Femur (tissue), 1 donor: ENCODE results near the gene OR9Q1.
A peak's percentile ranks its signal among the peaks of the same experiment; 100 is the strongest.
"Not testable (repeated sequence)": the region's sequence is repeated elsewhere in the genome, so short reads cannot be mapped to it uniquely, and the experiment has no call there.

Experiments used
- DNase-seq: peaks from one replicate; pipeline ENCODE4 v3.0.0-alpha.2; 2017

Gene OR9Q1, protein sequence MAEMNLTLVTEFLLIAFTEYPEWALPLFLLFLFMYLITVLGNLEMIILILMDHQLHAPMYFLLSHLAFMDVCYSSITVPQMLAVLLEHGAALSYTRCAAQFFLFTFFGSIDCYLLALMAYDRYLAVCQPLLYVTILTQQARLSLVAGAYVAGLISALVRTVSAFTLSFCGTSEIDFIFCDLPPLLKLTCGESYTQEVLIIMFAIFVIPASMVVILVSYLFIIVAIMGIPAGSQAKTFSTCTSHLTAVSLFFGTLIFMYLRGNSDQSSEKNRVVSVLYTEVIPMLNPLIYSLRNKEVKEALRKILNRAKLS

DNA sequence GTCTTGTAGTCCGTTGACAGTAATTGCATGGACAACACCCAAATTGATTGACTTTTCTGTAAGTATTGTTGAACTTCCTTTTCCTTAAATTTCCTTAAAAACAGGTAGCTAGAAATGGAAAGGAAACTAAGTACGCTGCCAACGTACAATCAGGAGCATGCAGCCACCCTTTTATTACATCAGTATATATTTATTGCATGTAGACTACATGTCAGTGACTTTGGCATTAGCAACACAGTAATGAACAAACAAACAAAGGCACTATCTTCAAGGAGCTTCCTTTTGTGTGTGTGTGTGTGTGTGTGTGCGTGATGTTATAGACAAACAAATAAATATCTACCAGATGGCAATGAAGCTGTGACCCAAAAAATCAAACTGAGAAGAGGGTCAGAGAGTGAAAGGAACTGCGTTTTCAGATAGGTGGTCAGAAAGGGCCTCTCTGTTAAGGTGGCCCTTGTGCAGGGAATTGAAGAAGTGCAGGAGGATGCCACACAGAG, at the start of gene OR9Q1:
Gene OR9Q1, plus strand, starts transcription at position 447 of the 497 bp plus-strand sequence. CDS start 155,564 bp downstream, outside the sequence.
- DNase-seq = no peak

DNA sequence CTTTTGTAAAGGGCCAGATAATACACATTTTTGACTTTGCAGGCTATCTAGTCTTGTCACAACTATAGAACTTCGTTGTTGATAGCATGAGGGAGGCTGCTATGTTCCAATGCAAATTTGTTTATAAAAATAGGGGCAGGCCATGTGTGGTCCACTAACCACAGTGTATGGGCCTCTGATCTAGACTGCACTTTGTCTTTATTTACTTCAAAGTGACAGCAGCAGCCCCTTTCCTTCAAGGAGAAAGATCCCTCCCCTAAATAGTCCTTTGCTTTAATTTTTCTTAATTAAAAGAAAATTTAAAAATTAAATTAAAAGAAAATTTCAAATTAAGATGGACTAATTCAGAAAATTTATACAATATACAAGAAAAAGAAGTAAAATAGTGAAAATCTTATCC, 49.5 kb upstream of the OR9Q1 start:
- DNase-seq = no peak

DNA sequence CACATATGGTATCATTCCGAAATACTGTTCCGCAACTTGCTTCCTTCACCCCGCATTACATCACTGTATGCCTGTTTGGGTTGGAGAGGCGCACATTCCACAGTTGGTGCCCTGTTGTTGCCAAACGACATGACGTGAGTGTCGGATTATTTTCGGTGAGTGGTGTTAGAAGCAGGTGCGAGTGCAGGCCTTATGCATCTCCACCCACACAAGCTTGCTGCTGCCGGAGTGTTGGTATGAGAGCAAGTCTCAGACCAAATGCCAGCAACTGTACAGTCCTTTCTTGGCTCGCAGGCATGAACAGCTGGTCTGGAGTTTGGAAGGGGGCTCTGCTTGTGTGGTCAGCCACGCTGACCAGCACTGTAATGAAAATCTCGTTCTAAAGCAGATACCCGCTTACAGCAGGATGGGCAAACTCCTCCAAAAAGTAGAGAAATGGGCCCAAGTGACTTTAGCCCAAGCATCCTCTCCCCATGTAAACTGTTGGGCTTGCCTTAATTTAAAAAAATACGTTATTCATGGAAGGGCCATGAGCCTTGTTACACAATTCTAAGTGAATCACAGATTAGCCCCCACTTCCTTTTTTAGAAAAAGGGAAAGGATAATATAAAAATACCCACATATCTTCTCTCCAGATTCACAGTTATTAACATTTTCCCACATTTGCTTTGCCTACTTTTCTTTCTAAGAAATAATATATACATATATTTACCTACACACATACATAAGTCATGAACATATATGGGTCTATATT, 48.7 kb upstream of the OR9Q1 start:
- peak; percentile 74 for DNase-seq

GRCh38 chr11:57977709-57978108, 46.0 kb upstream of the OR9Q1 start:
- no peak for DNase-seq

GRCh38 chr11:57978686-57979531, 44.8 kb upstream of the OR9Q1 start:
- DNase-seq = no peak

DNA sequence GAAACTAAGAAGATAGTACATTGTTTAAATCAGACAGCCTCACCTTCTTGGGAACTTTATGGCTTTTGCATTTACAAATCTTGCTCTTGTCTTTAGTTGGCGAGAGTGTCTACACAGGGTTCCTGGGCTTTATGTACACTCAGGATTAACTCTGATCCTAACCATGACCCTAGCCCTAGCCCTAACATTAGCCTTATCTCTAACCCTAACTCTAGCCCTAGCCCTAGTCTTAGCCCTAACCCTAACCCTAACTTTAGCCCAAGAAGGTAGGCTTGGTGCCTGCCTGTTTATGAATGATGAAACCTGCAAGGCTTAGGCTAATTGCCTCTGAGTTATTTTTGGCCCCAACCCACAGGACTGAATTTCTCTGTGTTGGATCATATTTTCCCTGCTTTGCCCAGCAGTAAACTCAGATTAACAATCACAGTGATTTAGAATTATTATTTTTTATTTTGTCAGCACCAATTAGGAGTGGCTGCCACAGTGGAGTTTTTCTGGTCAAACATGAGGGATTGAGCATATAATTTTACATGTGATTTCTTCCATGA, 44.1 kb upstream of the OR9Q1 start:
- no peak for DNase-seq

DNA sequence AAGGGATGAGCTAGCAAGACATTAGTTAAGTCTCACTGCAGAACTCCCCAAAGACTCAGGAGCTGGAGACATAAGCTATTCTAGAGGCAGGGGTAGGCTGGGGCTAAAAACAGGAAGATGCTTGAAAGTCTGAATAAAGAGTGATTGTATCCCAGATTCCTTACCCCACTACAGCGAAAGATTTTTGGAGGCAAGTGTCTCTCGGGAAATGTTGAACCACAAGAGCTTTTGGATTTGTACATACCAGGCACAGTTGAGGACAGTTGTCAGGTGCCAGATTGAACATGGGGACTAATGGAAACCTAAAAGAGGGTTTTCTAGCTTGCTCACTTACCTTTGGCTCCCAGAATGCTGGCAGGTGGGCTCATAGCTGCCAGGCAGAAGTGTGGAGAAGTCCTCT, 43.5 kb upstream of the OR9Q1 start:
- no peak for DNase-seq

GRCh38 chr11:57981536-57981935, 42.1 kb upstream of the OR9Q1 start:
- DNase-seq = no peak

DNA sequence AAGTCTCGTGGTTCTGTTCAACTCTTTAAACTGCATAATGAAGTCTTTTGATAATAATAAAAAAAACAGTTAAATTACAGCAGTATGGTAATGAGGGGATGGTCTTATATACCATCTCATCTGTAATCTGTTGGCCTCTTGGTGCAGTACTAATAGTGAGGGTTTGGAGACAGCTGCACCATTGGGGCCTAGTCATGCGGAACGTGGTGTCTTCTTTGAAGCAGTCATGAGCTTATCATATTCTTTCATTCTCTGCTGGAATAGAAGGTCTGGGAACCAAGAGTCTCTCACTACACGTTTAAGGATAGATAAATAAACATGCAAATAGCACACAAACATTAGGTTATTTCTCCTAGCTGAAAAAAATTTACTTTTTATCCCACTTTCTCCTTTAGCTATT, 40.9 kb upstream of the OR9Q1 start:
- no peak for DNase-seq

GRCh38 chr11:57983191-57983590, 40.5 kb upstream of the OR9Q1 start:
- DNase-seq = no peak

GRCh38 chr11:57999523-57999922, 24.2 kb upstream of the OR9Q1 start:
- not testable (repeated sequence) for DNase-seq

- not testable (repeated sequence) for DNase-seq
Observed at GRCh38 chr11:58000021-58000420, 23.7 kb upstream of the OR9Q1 start.

GRCh38 chr11:58000699-58001098, 23.0 kb upstream of the OR9Q1 start:
- no peak for DNase-seq

GRCh38 chr11:58003036-58003435, 20.6 kb upstream of the OR9Q1 start:
- no peak for DNase-seq

- no peak for DNase-seq
Observed at GRCh38 chr11:58003591-58003990, 20.1 kb upstream of the OR9Q1 start.

DNA sequence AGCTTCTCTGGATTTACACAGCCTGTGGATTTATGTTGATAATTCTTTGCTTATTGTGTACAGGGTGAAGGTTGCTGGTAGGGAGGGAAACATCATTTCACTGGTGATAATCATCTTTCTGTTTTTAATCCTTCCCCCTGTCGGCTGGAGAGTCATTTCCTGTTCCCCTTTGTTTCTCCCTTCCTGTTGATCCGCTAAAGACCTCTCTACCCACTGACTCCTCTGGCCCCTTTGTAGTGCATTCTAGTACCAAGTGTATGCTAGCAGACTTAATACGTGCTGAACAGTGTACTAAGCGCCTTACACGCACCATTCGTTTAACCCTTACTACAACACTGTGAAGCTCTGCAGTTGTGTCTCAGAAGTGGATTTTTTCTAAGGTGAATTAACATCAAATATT, 19.0 kb upstream of the OR9Q1 start:
- DNase-seq = no peak

DNA sequence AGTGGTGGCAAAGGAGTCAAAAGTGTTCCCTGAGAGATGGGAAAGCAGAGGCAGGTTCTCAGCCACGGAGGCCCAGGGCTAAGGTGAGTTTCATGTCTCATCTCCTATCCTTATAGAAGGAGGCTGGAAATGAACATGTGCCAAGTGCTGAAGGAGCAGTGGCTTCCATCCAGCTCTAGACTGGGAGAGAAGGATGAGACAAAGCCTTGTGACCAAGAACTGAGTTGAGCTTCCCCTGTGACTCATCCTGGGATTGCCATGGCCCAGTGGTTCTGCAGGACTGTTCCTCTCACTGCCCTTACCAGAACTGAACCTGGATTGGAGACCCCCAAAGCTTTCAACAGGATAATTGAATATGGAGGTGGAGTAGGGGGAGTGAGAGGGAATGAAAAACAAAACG, 16.7 kb upstream of the OR9Q1 start:
- no peak for DNase-seq

GRCh38 chr11:58011771-58012170, 11.9 kb upstream of the OR9Q1 start:
- no peak for DNase-seq

DNA sequence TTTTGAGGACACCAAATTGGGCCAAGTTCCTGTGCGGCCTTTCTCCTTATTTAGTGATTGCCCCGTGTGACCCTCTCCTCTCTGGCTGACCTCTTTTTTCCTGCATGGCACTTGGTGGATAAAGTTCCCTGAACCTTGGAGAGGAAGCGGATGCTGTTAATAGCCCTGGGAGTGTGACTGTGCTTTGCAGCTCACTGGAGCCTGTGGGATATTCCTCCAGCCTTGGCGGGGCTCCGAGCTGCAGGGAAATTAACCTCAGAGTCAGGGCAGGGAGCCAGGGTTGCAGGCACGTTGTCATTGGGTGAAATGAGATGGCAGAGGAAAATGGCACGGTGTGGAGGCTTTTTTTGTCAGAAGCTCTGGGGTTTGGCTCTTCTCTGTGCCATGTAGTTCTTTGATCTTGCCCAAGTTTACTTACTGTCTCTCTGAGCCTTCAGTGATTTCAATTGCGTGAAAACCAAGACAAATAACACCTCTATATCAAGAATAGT, 965 bp downstream of the OR9Q1 start:
- peak; percentile 75 for DNase-seq

DNA sequence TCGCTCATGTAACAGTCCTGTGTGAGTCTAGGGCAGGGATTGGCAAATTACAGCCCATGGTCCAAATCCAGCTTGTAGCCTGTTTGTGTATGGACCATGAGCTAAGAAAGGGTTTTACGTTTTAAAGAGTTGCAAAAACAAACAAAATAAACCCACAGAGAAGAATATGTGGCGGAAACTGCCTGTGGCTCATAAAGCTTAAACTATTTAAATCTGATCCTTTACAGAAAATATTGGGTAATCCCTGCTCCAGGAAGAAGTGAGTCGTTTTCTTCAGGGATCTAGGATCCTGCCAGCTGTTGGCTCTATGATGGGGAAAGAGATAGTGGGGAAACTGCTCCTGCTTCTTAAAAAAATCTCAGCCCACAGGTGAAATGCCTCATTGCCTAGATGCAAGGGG, 3.7 kb downstream of the OR9Q1 start:
- DNase-seq = no peak

GRCh38 chr11:58028687-58029411, 5.2 kb downstream of the OR9Q1 start:
- no peak for DNase-seq

DNA sequence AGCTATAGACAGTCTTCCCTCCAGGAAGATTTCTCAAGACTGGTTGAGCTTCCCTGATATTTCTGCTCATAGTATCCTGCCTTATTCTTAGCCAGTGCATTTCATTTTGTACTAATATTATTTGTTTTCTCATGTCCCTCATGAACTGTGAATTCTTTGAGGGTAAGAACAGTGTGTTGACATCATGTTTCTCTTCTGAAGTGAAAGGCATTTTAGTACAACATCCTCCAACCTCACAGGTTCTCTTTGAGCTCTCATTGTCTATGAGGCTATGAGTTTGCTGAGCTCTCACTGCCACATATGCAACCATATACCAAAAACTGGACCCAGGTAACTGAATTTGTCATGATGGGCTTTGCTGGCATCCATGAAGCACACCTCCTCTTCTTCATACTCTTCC, 7.0 kb downstream of the OR9Q1 start, which contains the start of gene OR6Q1:
Gene OR6Q1, plus strand, starts transcription at position 301 of the 400 bp plus-strand sequence. Its CDS starts 0 bp downstream, at position 301.
- no peak for DNase-seq
